IMR-90 (cell line): ENCODE measurements around the gene CPNE9. TPM values are rescaled to one million over a fixed set of nuclear protein-coding genes. Genes with fewer than 3 reads are reported as not detected.

Experiments
- ATAC-seq: fragments of 200-7000 bp; cut with Tn5 transposase; 2 replicates; pipeline ENCODE4 v1.9.1; 2020; ENCODE audit warnings: low read depth, mild to moderate bottlenecking, moderate library complexity
- BruUV-seq: library from RNA; stranded (reverse); fragments of 400-500 nt; replicated peaks from 2 replicates; lab custom pipeline; 2021; lab: Mats Ljungman, UMichigan
- CTCF ChIA-PET: fragments of 300-600 bp; formaldehyde crosslinking; extraction: SDS; loops from one replicate; lab custom pipeline; 2021; ENCODE audit warnings: antibody characterized with exemption; lab: Yijun Ruan, JAX
- POLR2A ChIA-PET: fragments of 300-600 bp; sonication (Branson Sonifier 250); formaldehyde crosslinking; loops from one replicate; lab custom pipeline; 2022; ENCODE audit warnings: antibody characterized with exemption; ENCODE audit not compliant: unreplicated experiment; lab: Charles Lee
- DNase-seq: peaks from one replicate; pipeline ENCODE4 v3.0.0; 2013
- H2AFZ ChIP-seq: replicated peaks from 2 replicates; pipeline ENCODE3; 2013; ENCODE audit warnings: low read length, mild to moderate bottlenecking; ENCODE audit not compliant: poor library complexity
- H2AK5ac ChIP-seq: 2 replicates; pipeline ENCODE4 v1.6.1; 2013; ENCODE audit warnings: low read depth, low read length, inconsistent platforms
- H2AK9ac ChIP-seq: replicated peaks from 2 replicates; pipeline ENCODE3; 2013; ENCODE audit warnings: mild to moderate bottlenecking, low read depth, low read length, moderate library complexity; ENCODE audit not compliant: poor library complexity
- H2BK120ac ChIP-seq: 2 replicates; pipeline ENCODE4 v1.6.1; 2013; ENCODE audit warnings: low read depth, low read length, inconsistent platforms
- H2BK15ac ChIP-seq: 3 replicates; pipeline ENCODE4 v1.6.1; 2013; ENCODE audit warnings: low read depth, low read length, inconsistent platforms
- H2BK20ac ChIP-seq: 2 replicates; pipeline ENCODE4 v1.6.1; 2013; ENCODE audit warnings: low read depth, mild to moderate bottlenecking, inconsistent platforms, low read length, moderate library complexity
- H2BK5ac ChIP-seq: 2 replicates; pipeline ENCODE4 v1.6.1; 2013; ENCODE audit warnings: mild to moderate bottlenecking, low read depth, low read length, inconsistent platforms; ENCODE audit not compliant: poor library complexity, severe bottlenecking
- H3K14ac ChIP-seq: replicated peaks from 2 replicates; pipeline ENCODE4 v1.6.1; 2013; ENCODE audit warnings: low read depth, low read length, inconsistent platforms
- H3K18ac ChIP-seq: 2 replicates; pipeline ENCODE4 v1.6.1; 2013; ENCODE audit warnings: low read depth, low read length, control low read depth
- H3K23ac ChIP-seq: 2 replicates; pipeline ENCODE4 v1.6.1; 2013; ENCODE audit warnings: low read depth, low read length, inconsistent platforms
- H3K27ac ChIP-seq: 2 replicates; pipeline ENCODE4 v1.5.1; 2013; ENCODE audit warnings: mild to moderate bottlenecking, control low read depth, low read length; ENCODE audit not compliant: insufficient read depth
- H3K27me3 ChIP-seq: 2 replicates; pipeline ENCODE4 v1.6.1; 2013; ENCODE audit warnings: low read length; ENCODE audit not compliant: control insufficient read depth, insufficient read depth
- H3K36me3 ChIP-seq: 2 replicates; pipeline ENCODE4 v1.6.1; 2013; ENCODE audit warnings: low read length, mixed read lengths; ENCODE audit not compliant: control insufficient read depth, insufficient read depth
- H3K4ac ChIP-seq: 2 replicates; pipeline ENCODE4 v1.6.1; 2013; ENCODE audit warnings: low read depth, low read length, inconsistent platforms
- H3K4me1 ChIP-seq: 2 replicates; pipeline ENCODE4 v1.6.1; 2013; ENCODE audit warnings: low read length, mixed read lengths; ENCODE audit not compliant: control insufficient read depth, insufficient read depth
- H3K4me2 ChIP-seq: 2 replicates; pipeline ENCODE4 v1.6.1; 2013; ENCODE audit warnings: low read depth, mild to moderate bottlenecking, control low read depth, low read length, moderate library complexity
- H3K4me3 ChIP-seq: 2 replicates; pipeline ENCODE4 v1.5.1; 2013; ENCODE audit warnings: low read depth, mild to moderate bottlenecking, control low read depth, low read length, moderate library complexity; ENCODE audit not compliant: insufficient read depth
- H3K56ac ChIP-seq: 2 replicates; pipeline ENCODE4 v1.6.1; 2013; ENCODE audit warnings: low read length, inconsistent platforms; ENCODE audit not compliant: insufficient read depth; ENCODE audit errors: extremely low read depth
- H3K79me1 ChIP-seq, 2 experiments: 2 replicates each; pipeline ENCODE4 v1.6.1; 2013; ENCODE audit warnings: low read length in 2 of 2, inconsistent platforms in 1 of 2, low read depth in 1 of 2
- H3K9ac ChIP-seq: 2 replicates; pipeline ENCODE4 v1.6.1; 2013; ENCODE audit warnings: low read depth, low read length, control low read depth
- H3K9me1 ChIP-seq: 2 replicates; pipeline ENCODE4 v1.6.1; 2013; ENCODE audit warnings: low read length, inconsistent platforms; ENCODE audit not compliant: insufficient read depth
- H3K9me3 ChIP-seq: 2 replicates; pipeline ENCODE4 v1.6.1; 2013; ENCODE audit warnings: low read length; ENCODE audit not compliant: control insufficient read depth, insufficient read depth
- H4K20me1 ChIP-seq: 2 replicates; pipeline ENCODE4 v1.6.1; 2013; ENCODE audit warnings: low read length, inconsistent platforms; ENCODE audit not compliant: insufficient read depth
- H4K5ac ChIP-seq: 2 replicates; pipeline ENCODE4 v1.6.1; 2013; ENCODE audit warnings: mild to moderate bottlenecking, low read depth, low read length, control low read depth
- H4K8ac ChIP-seq, 2 experiments: 2 replicates each; pipeline ENCODE4 v1.6.1; 2013; ENCODE audit warnings: low read depth in 2 of 2, low read length in 2 of 2, control low read depth in 1 of 2, inconsistent platforms in 1 of 2
- H4K91ac ChIP-seq: 2 replicates; pipeline ENCODE4 v1.6.1; 2013; ENCODE audit warnings: low read depth, low read length, inconsistent platforms; ENCODE audit not compliant: insufficient read depth
- BHLHE40 ChIP-seq: fragments of 150-350 bp; IDR thresholded peaks from 2 replicates; pipeline ENCODE4 v1.6.1; 2016; ENCODE audit warnings: mild to moderate bottlenecking, low read depth, low read length
- CHD1 ChIP-seq: IDR thresholded peaks from 2 replicates; pipeline ENCODE4 v1.6.1; 2012; ENCODE audit warnings: low read depth, low read length, improper control_type of control experiment
- ELK1 ChIP-seq: fragments of 150-350 bp; IDR thresholded peaks from 2 replicates; pipeline ENCODE4 v1.6.1; 2016; ENCODE audit warnings: low read depth, mild to moderate bottlenecking, low read length, moderate library complexity, borderline replicate concordance
- FOS ChIP-seq: fragments of 150-350 bp; IDR thresholded peaks from 2 replicates; pipeline ENCODE4 v1.6.1; 2016; ENCODE audit warnings: low read depth, low read length
- MXI1 ChIP-seq: IDR thresholded peaks from 2 replicates; pipeline ENCODE4 v1.6.1; 2012; ENCODE audit warnings: low read depth, mild to moderate bottlenecking, low read length, moderate library complexity, borderline replicate concordance
- RAD21 ChIP-seq: IDR thresholded peaks from 2 replicates; pipeline ENCODE4 v1.6.1; 2012; ENCODE audit warnings: low read length, improper control_type of control experiment
- RFX5 ChIP-seq: IDR thresholded peaks from 2 replicates; pipeline ENCODE4 v1.8.0; 2012; ENCODE audit warnings: low read depth, mild to moderate bottlenecking, low read length, moderate library complexity
- WGBS, 2 experiments: methylation state at CpG; one replicate each; pipeline versions ENCODE4 v1.1.5 to v1.1.7; 2013; ENCODE audit warnings: missing lambda C conversion rate in 2 of 2; ENCODE audit not compliant: insufficient read length in 1 of 2; ENCODE audit errors: extremely low coverage in 2 of 2; 5-methylcytosine and 5-hydroxymethylcytosine counted together
- dilution Hi-C: fragments of 300-500 bp; cut with HindIII; formaldehyde crosslinking; loops from one replicate; pipeline ENCODE4 v1.14.3; 2018; ENCODE audit warnings: low sequenced_read_pairs; ENCODE audit not compliant: unreplicated experiment
- in situ Hi-C: fragments of 300-500 bp; cut with MboI; formaldehyde crosslinking; loops from 3 replicates; pipeline ENCODE4 v1.14.3; 2019; ENCODE audit warnings: low sequenced_read_pairs, inconsistent platforms, mixed read lengths
- intact Hi-C: fragments of 100-400 bp; cut with micrococcal nuclease; formaldehyde crosslinking; loops from 2 replicates; pipeline ENCODE4 v1.10.0; 2022
- polyA plus RNA-seq, 3 experiments: library from polyadenylated mRNA; depleted of rRNA; stranded (reverse); fragments of >200 nt; gene quantifications; 2 replicates each; pipeline ENCODE4 v1.2.3, GENCODE V29; 2012; ENCODE audit warnings: low replicate concordance in 1 of 3
- total RNA-seq: library from RNA; depleted of rRNA; stranded (reverse); fragments of >200 nt; gene quantifications from 2 replicates; pipeline ENCODE4 v1.2.3, GENCODE V29; 2012

CPNE9 gene
- total and polyA plus RNA-seq, 2 of the 4 experiments (the other 2 are of a cell fraction) = not detected

- no peak overlapping the region for H4K8ac ChIP-seq
- no peak overlapping the region for H3K18ac ChIP-seq
- CTCF ChIA-PET = no interaction called here
- no peak overlapping the region for H3K4ac ChIP-seq
- H2BK5ac ChIP-seq = no peak overlapping the region
- no peaks in the 10 kb centered on the region; the same call in 1 of the 2 replicates for H3K9me1 ChIP-seq
- H3K27me3 ChIP-seq = no peaks in the 10 kb centered on the region
- no peak overlapping the region for H3K14ac ChIP-seq
- in situ Hi-C loops (no loop called here), intact Hi-C loops (no loop called here), dilution Hi-C loops (no loop called here)
- no peak overlapping the region for H2AK5ac ChIP-seq
- H2BK120ac ChIP-seq = no peak overlapping the region
- no peak overlapping the region for H2BK15ac ChIP-seq
- ATAC-seq (no peak), DNase-seq (no peak)
- peaks cover 70% of the 10 kb centered on the region for H3K36me3 ChIP-seq
- no TSS peak for BruUV-seq
- H3K4me2 ChIP-seq = no peak overlapping the region
- no peak overlapping the region for H2BK20ac ChIP-seq
- no peak overlapping the region for H2AFZ ChIP-seq
- H3K56ac ChIP-seq = no peak overlapping the region
- H3K9me3 ChIP-seq = no peaks in the 10 kb centered on the region
- H3K27ac ChIP-seq = no peak overlapping the region
- H4K5ac ChIP-seq = no peak overlapping the region
- no peak overlapping the region for H3K9ac ChIP-seq
- no peak for TF ChIP-seq RFX5
- TF ChIP-seq ELK1 = no peak
- no peak for TF ChIP-seq BHLHE40
- no peak for TF ChIP-seq RAD21
- TF ChIP-seq MXI1 = no peak
- no peak for TF ChIP-seq FOS
- TF ChIP-seq CHD1 = no peak
- H3K4me1 ChIP-seq = no peaks in the 10 kb centered on the region
- POLR2A ChIA-PET = no interaction called here
- H3K23ac ChIP-seq = no peak overlapping the region
- H4K20me1 ChIP-seq = no peaks in the 10 kb centered on the region; the same call in 1 of the 2 replicates
- no peak overlapping the region for H4K91ac ChIP-seq
- no peak overlapping the region for H2AK9ac ChIP-seq
- no CpG with 5 or more reads among the region's 4 CpGs for WGBS, 2 experiments
- H3K4me3 ChIP-seq = no peak overlapping the region
- H3K79me1 ChIP-seq = no peaks in the 10 kb centered on the region
Measured at GRCh38 chr3:9689757-9690156, 13.9 kb upstream of the CPNE9 start.
